Smooth muscle cell (in vitro differentiated cells): ENCODE results near the gene IFT122. TPM values are rescaled to one million over a fixed set of nuclear protein-coding genes. Genes with fewer than 3 reads are reported as not detected.

ENCODE experiments used
- DNase-seq: peaks from one replicate; lab custom pipeline; 2025; ENCODE audit not compliant: unreplicated experiment; lab: John Stamatoyannopoulos, UW
- H2AFZ ChIP-seq: fragments of 200-600 bp; sonication (generic); 2 replicates; pipeline ENCODE4 v1.6.0; 2016; ENCODE audit warnings: antibody characterized with exemption, low read depth, mild to moderate bottlenecking
- H3F3A ChIP-seq: fragments of 200-600 bp; sonication (generic); 2 replicates; pipeline ENCODE4 v1.6.0; 2017; ENCODE audit warnings: antibody characterized with exemption, low read depth
- H3K27ac ChIP-seq: fragments of 200-600 bp; sonication (generic); 2 replicates; pipeline ENCODE4 v1.5.1; 2016; ENCODE audit warnings: low read depth, mild to moderate bottlenecking
- H3K27me3 ChIP-seq: fragments of 200-600 bp; sonication (generic); 2 replicates; pipeline ENCODE4 v1.6.1; 2016; ENCODE audit warnings: low read depth, mild to moderate bottlenecking
- H3K36me3 ChIP-seq: fragments of 200-600 bp; sonication (generic); 2 replicates; pipeline ENCODE4 v1.5.1; 2016; ENCODE audit warnings: low read depth
- H3K4me1 ChIP-seq: fragments of 200-600 bp; sonication (generic); 2 replicates; pipeline ENCODE4 v1.5.1; 2016; ENCODE audit warnings: low read depth
- H3K4me2 ChIP-seq: fragments of 200-600 bp; sonication (generic); 2 replicates; pipeline ENCODE4 v1.6.0; 2016; ENCODE audit warnings: mild to moderate bottlenecking
- H3K4me3 ChIP-seq: fragments of 200-600 bp; sonication (generic); 2 replicates; pipeline ENCODE4 v1.5.1; 2016; ENCODE audit warnings: mild to moderate bottlenecking
- H3K79me2 ChIP-seq: fragments of 200-600 bp; sonication (generic); 2 replicates; pipeline ENCODE4 v1.6.0; 2016; ENCODE audit warnings: low read depth, mild to moderate bottlenecking
- H3K9ac ChIP-seq: fragments of 200-600 bp; sonication (generic); 2 replicates; pipeline ENCODE4 v1.6.0; 2016; ENCODE audit warnings: low read depth
- H3K9me3 ChIP-seq: fragments of 200-600 bp; sonication (generic); replicated peaks from 2 replicates; pipeline ENCODE4 v1.5.1; 2016; ENCODE audit warnings: low read depth
- H4K20me1 ChIP-seq: fragments of 200-600 bp; sonication (generic); 2 replicates; pipeline ENCODE4 v1.6.0; 2016; ENCODE audit warnings: low read depth
- CTCF ChIP-seq: fragments of 200-600 bp; sonication (generic); IDR thresholded peaks from 2 replicates; pipeline ENCODE4 v1.5.1; 2017; ENCODE audit warnings: borderline replicate concordance, mild to moderate bottlenecking, antibody characterized with exemption; ENCODE audit not compliant: insufficient read depth, poor library complexity, severe bottlenecking
- WGBS: methylation state at CpG from one replicate; pipeline ENCODE4 v1.1.7; 2016; ENCODE audit warnings: low lambda C conversion rate; 5-methylcytosine and 5-hydroxymethylcytosine counted together
- polyA plus RNA-seq: library from polyadenylated mRNA; unstranded; fragments of >200 nt; fragmentation: Nextera tagmentation; extraction: Ambion mirVana; gene quantifications from 2 replicates; pipeline ENCODE4 v1.2.1, GENCODE V29; 2016
- total RNA-seq: library from RNA; depleted of rRNA; stranded (reverse); fragments of >200 nt; gene quantifications from 2 replicates; pipeline ENCODE4 v1.2.3, GENCODE V29; 2014

Gene IFT122
- total and polyA plus RNA-seq, 2 experiments from 2014 or later, result 13.4 to 17.4 TPM

- H4K20me1 ChIP-seq, result no peaks in the 10 kb centered on the region
- H3K79me2 ChIP-seq, result no peaks in the 10 kb centered on the region
- no peaks in the 10 kb centered on the region for H3K36me3 ChIP-seq
- no peaks in the 10 kb centered on the region for H3K4me1 ChIP-seq
- peaks cover 6% of the 10 kb centered on the region for H3F3A ChIP-seq
- H2AFZ ChIP-seq, result no peak overlapping the region
- no peak overlapping the region for H3K27ac ChIP-seq
- no peaks in the 10 kb centered on the region for H3K9me3 ChIP-seq
- no peak for DNase-seq
- 78% methylated on average over 8 of the region's 8 CpGs for WGBS
- no peak for TF ChIP-seq CTCF
- H3K4me2 ChIP-seq, result no peak overlapping the region
- H3K9ac ChIP-seq, result no peak overlapping the region
- H3K27me3 ChIP-seq, result no peaks in the 10 kb centered on the region
- H3K4me3 ChIP-seq, result no peak overlapping the region
Measured at GRCh38 chr3:129539206-129539605, 99.2 kb downstream of the IFT122 start.

- Histone ChIP-seq H2AFZ (no peak overlapping the region), H3K4me3 (no peak overlapping the region), H3K9me3 (no peaks in the 10 kb centered on the region), H3K27ac (no peak overlapping the region), H3K36me3 (no peaks in the 10 kb centered on the region), H3K79me2 (no peaks in the 10 kb centered on the region), H3K4me1 (no peaks in the 10 kb centered on the region), H3K27me3 (no peaks in the 10 kb centered on the region), H3F3A (peaks cover 6% of the 10 kb centered on the region), H4K20me1 (no peaks in the 10 kb centered on the region), H3K9ac (no peak overlapping the region), H3K4me2 (no peak overlapping the region)
- 85% methylated on average over 11 of the region's 11 CpGs for WGBS
- TF ChIP-seq CTCF, result no peak
- no peak for DNase-seq
Measured at GRCh38 chr3:129540776-129541516, 100.9 kb downstream of the IFT122 start.

- Histone ChIP-seq H4K20me1 (no peaks in the 10 kb centered on the region), H3K9me3 (no peaks in the 10 kb centered on the region), H3F3A (peaks cover 6% of the 10 kb centered on the region), H3K9ac (no peak overlapping the region), H3K79me2 (no peaks in the 10 kb centered on the region), H3K27me3 (no peaks in the 10 kb centered on the region), H3K27ac (no peak overlapping the region), H2AFZ (no peak overlapping the region), H3K36me3 (no peaks in the 10 kb centered on the region), H3K4me2 (no peak overlapping the region), H3K4me3 (no peak overlapping the region), H3K4me1 (no peaks in the 10 kb centered on the region)
- DNase-seq, result no peak
- no peak for TF ChIP-seq CTCF
- 92% methylated on average over 5 of the region's 5 CpGs for WGBS
Measured at GRCh38 chr3:129542747-129543146, 102.7 kb downstream of the IFT122 start.
